Activated CD4-positive, alpha-beta T cell treated with anti-CD3 and anti-CD28 coated beads, Interleukin-2, amount 10 ng/mL, durations not matched to agents 24 days and 14 days (primary cell): ENCODE results near the gene RCSD1. TPM values are rescaled to one million over a fixed set of nuclear protein-coding genes. Genes with fewer than 3 reads are reported as not detected.
"Not testable (repeated sequence)": the region's sequence is repeated elsewhere in the genome, so short reads cannot be mapped to it uniquely, and the experiment has no call there.

Experiments
- DNase-seq: peaks from one replicate; pipeline ENCODE4 v3.0.0; 2022
- H3K27ac Mint-ChIP-seq: one replicate; pipeline ENCODE4 v1.8.0; 2022; ENCODE audit warnings: mild to moderate bottlenecking, mixed read lengths
- H3K27me3 Mint-ChIP-seq: one replicate; pipeline ENCODE4 v1.8.0; 2022; ENCODE audit warnings: mixed read lengths
- H3K36me3 Mint-ChIP-seq: one replicate; pipeline ENCODE4 v1.8.0; 2022; ENCODE audit warnings: low read depth, mild to moderate bottlenecking, mixed read lengths
- H3K4me1 Mint-ChIP-seq: one replicate; pipeline ENCODE4 v1.8.0; 2021; ENCODE audit warnings: mixed read lengths
- H3K4me3 Mint-ChIP-seq: one replicate; pipeline ENCODE4 v1.8.0; 2022; ENCODE audit warnings: mild to moderate bottlenecking, moderate library complexity, mixed read lengths
- H3K9me3 Mint-ChIP-seq: one replicate; pipeline ENCODE4 v1.8.0; 2021; ENCODE audit warnings: mixed read lengths
- intact Hi-C: fragments of 100-400 bp; cut with micrococcal nuclease; formaldehyde crosslinking; loops from one replicate; pipeline ENCODE4 v1.15.1; 2023
- total RNA-seq: library from RNA; stranded (reverse); gene quantifications from 2 replicates; pipeline ENCODE4 v1.2.3, GENCODE V29; 2022

The RCSD1 gene
- total RNA-seq, 1 donor from 2014 or later, result 81.0 TPM

DNA sequence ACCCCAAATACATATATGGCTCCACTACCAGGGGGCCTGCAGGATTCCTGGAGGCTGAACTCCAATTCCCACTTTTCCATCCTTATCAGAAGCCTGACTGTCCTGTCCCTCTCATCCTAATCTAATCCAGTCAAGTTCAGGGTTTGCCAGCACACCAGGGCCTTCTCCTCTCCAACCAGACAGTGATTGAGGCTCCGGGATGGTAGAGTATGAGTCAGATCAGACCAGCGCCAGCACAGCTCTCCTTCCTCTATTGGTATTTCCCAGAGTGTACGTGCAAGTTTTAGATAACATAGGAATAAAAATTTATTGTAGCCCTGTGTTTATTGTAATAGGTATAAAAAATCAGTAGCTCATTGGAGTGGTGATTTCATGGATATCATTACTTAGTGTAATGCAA lies 24.5 kb upstream of the RCSD1 start:
- Mint-ChIP-seq H3K36me3 (peaks cover 26% of the 10 kb centered on the region), H3K4me1 (peaks cover 28% of the 10 kb centered on the region), H3K9me3 (peaks cover 21% of the 10 kb centered on the region), H3K4me3 (no peak overlapping the region), H3K27ac (no peak overlapping the region), H3K27me3 (no peaks in the 10 kb centered on the region)
- no peak for DNase-seq
- intact Hi-C loops, result no loop called here

- Mint-ChIP-seq H3K36me3 (peaks cover 31% of the 10 kb centered on the region), H3K27ac (no peak overlapping the region), H3K4me1 (peaks cover 21% of the 10 kb centered on the region), H3K4me3 (no peak overlapping the region), H3K9me3 (peaks cover 28% of the 10 kb centered on the region), H3K27me3 (no peaks in the 10 kb centered on the region)
- peak; percentile 46 for DNase-seq
- intact Hi-C loops, result no loop called here
Observed at GRCh38 chr1:167611983-167612382, 18.0 kb upstream of the RCSD1 start.

- DNase-seq, result peak; percentile 51
- intact Hi-C loops, result no loop called here
- Mint-ChIP-seq H3K4me3 (no peak overlapping the region), H3K27me3 (no peaks in the 10 kb centered on the region), H3K27ac (no peak overlapping the region), H3K36me3 (peaks cover 27% of the 10 kb centered on the region), H3K9me3 (peaks cover 23% of the 10 kb centered on the region), H3K4me1 (peaks cover 29% of the 10 kb centered on the region)
Observed at GRCh38 chr1:167612587-167613385, 17.2 kb upstream of the RCSD1 start.

- Mint-ChIP-seq H3K4me1 (peaks cover 41% of the 10 kb centered on the region), H3K36me3 (peaks cover 19% of the 10 kb centered on the region), H3K9me3 (peaks cover 16% of the 10 kb centered on the region)
- DNase-seq, intact Hi-C loops, H3K27ac Mint-ChIP-seq, H3K27me3 Mint-ChIP-seq, H3K4me3 Mint-ChIP-seq: not testable (repeated sequence)
Observed at GRCh38 chr1:167613984-167614383, 16.0 kb upstream of the RCSD1 start.

DNA sequence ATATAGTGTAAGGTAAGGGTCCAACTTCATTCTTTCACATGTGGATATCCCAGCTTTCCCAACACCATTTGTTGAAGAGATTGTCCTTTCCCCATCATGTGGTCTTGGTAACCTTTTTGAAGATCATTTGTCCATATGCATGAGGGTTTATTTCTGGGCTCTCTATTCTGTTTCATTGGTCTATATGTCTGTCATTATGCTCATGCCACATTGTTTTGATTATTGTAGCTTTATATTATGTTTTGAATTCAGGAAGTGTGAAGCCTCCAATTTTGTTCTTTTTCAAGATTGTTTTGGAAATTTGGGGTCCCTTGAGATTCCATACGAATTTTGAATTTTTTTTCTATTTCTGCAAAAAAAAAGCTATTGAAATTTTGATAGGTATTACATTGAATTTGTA lies 15.2 kb upstream of the RCSD1 start:
- no peak overlapping the region for H3K4me3 Mint-ChIP-seq
- peaks cover 15% of the 10 kb centered on the region for H3K36me3 Mint-ChIP-seq
- H3K27me3 Mint-ChIP-seq, result no peaks in the 10 kb centered on the region
- H3K4me1 Mint-ChIP-seq, result peaks cover 46% of the 10 kb centered on the region
- no peak for DNase-seq
- H3K9me3 Mint-ChIP-seq, result peaks cover 12% of the 10 kb centered on the region
- H3K27ac Mint-ChIP-seq, result no peak overlapping the region
- intact Hi-C loops, result no loop called here

DNA sequence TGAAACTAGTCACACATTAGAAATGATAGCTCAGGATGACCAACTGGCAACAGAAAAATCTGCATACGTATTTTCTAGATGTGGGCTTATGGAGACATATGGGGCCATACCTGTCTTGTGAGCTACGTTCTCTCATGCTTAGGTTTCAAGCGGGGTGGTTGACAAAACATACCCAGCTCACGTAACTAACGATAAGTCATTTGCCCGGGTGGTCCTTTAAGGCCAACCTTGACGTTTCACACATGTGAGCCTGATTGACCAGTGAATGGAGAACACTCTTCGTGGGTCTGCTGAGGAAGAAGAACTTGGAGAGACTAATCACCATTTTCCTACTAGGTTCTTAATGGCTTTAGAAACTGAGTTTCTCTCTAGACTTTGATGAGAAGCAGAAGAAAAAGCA lies 13.5 kb upstream of the RCSD1 start:
- no peak for DNase-seq
- intact Hi-C loops, result no loop called here
- Mint-ChIP-seq H3K27ac (peak overlapping the region; percentile 94), H3K4me3 (peak overlapping the region; percentile 77), H3K4me1 (peaks cover 55% of the 10 kb centered on the region), H3K9me3 (peaks cover 7% of the 10 kb centered on the region), H3K36me3 (peaks cover 12% of the 10 kb centered on the region), H3K27me3 (no peaks in the 10 kb centered on the region)

DNA sequence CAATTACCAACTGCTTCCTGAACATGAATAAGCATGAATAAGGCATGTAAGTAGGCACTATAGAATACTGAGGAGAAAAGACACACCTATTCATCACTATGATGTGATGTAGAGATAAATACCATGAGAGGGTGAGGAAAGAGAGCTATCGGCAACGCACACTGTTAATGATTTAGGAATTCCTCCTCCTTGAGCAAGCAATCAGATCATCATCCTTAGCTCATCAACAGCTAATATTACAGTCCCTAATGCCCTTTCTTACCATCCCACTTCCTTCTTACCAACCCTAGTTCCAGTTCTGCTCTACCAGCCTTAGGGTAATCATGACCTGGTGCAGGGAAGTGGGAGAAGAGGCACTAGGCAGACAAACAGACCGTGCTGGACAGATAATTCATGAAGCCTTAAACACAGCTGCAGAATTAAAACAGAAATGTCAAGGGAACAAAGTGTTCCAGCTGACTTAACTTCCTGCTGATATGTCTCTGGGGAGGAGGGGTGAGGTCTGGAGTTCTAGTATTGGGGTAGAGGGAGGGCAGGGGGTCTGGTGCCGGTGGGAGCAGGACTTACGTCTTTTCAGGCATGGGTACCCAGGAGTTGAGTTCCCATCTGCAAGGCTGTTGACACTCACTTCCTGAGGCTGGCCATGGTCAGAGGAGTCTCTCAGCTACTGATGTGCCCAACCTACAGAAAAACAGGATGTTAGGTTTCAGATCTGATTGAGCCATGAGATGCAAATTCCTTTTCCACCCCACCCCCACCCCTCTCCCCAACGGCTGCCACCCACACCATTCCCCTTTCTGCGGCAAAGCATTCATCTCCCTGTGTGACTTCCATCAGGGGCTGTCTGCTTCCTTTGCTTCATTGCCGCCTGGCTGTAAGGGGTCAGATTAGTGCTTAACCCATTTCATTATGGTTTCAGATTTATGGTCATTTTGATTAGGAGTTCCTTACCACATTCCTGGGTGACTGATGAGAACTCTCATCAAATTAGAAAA lies 12.6 kb upstream of the RCSD1 start:
- H3K9me3 Mint-ChIP-seq, result peaks cover 3% of the 10 kb centered on the region
- peaks cover 57% of the 10 kb centered on the region for H3K4me1 Mint-ChIP-seq
- H3K27ac Mint-ChIP-seq, result peak overlapping the region; percentile 94
- peaks cover 12% of the 10 kb centered on the region for H3K36me3 Mint-ChIP-seq
- no peaks in the 10 kb centered on the region for H3K27me3 Mint-ChIP-seq
- intact Hi-C loops, result loop anchor here (1.0 kb wide), 2 partner anchors 11 to 17 kb away; no protein-coding TSS in a partner anchor
- DNase-seq, result peak; percentile 78
- peak overlapping the region; percentile 77 for H3K4me3 Mint-ChIP-seq

DNA sequence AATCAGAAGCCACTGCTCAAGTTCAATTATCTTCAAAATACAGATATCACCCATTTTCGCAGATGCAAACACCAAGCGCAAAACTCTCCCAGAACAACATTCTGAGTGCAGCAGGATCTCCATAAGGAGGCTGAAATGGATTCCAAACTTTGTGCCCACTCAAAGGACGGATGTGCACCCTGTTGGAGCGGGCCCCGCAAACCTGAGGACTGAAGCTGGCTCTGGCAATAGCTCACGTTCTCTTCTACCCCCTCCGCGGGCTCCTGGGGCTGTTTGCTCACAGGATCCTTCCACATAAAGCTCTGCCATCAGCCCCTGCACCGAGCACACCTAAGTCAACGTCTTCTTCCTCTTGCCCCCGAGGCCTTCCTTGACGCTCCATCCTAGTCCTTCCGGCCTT lies 11.7 kb upstream of the RCSD1 start:
- Mint-ChIP-seq H3K36me3 (peaks cover 11% of the 10 kb centered on the region), H3K9me3 (peaks cover 3% of the 10 kb centered on the region), H3K27ac (peak overlapping the region; percentile 94), H3K4me1 (peaks cover 61% of the 10 kb centered on the region), H3K4me3 (peak overlapping the region; percentile 77), H3K27me3 (no peaks in the 10 kb centered on the region)
- intact Hi-C loops, result no loop called here
- DNase-seq, result no peak

- intact Hi-C loops, result no loop called here
- H3K4me3 Mint-ChIP-seq, result peak overlapping the region; percentile 36
- H3K27me3 Mint-ChIP-seq, result no peaks in the 10 kb centered on the region
- H3K9me3 Mint-ChIP-seq, result peaks cover 3% of the 10 kb centered on the region
- no peak for DNase-seq
- H3K27ac Mint-ChIP-seq, result peak overlapping the region; percentile 94
- H3K36me3 Mint-ChIP-seq, result peaks cover 11% of the 10 kb centered on the region
- H3K4me1 Mint-ChIP-seq, result peaks cover 62% of the 10 kb centered on the region
Observed at GRCh38 chr1:167618789-167619188, 11.2 kb upstream of the RCSD1 start.

- Mint-ChIP-seq H3K36me3 (peaks cover 8% of the 10 kb centered on the region), H3K4me3 (no peak overlapping the region), H3K27me3 (no peaks in the 10 kb centered on the region), H3K27ac (peak overlapping the region; percentile 55), H3K9me3 (no peaks in the 10 kb centered on the region), H3K4me1 (peaks cover 65% of the 10 kb centered on the region)
- intact Hi-C loops, result loop anchor here (10.0 kb wide), 1 partner anchor 145 kb away; no protein-coding TSS in a partner anchor
- no peak for DNase-seq
Observed at GRCh38 chr1:167620002-167620401, 10.0 kb upstream of the RCSD1 start.

DNA sequence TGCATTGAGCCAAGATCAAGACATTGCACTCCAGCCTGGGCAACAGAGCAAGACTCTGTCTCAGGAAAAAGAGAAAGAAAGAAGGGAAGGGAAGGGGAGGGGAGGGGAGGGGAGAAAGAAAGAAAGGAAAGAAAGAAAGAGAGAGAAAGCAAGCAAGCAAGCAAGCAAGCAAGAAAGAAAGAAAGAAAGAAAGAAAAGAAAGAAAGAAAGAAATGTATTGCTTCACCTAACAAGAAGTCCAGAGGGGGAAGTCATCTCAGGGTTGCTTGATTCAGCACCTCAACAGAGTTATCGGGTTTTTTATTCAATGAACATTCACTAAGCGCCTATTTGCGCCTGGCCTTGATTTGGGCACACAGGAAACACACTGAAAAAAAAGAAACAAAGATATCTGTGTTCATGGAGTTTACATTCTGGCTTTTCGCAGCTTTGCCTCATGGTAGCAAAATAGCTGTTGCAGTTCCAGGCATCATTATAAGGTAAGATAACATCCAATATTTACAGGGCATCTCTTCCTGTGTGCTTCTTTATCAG lies 8.2 kb upstream of the RCSD1 start:
- peak overlapping the region; percentile 14 for H3K4me3 Mint-ChIP-seq
- peaks cover 64% of the 10 kb centered on the region for H3K4me1 Mint-ChIP-seq
- H3K9me3 Mint-ChIP-seq, result peaks cover 7% of the 10 kb centered on the region
- H3K27ac Mint-ChIP-seq, result peak overlapping the region; percentile 26
- no peak for DNase-seq
- intact Hi-C loops, result loop anchor here (10.0 kb wide), 1 partner anchor 147 kb away; no protein-coding TSS in a partner anchor
- H3K27me3 Mint-ChIP-seq, result no peaks in the 10 kb centered on the region
- peaks cover 4% of the 10 kb centered on the region for H3K36me3 Mint-ChIP-seq

DNA sequence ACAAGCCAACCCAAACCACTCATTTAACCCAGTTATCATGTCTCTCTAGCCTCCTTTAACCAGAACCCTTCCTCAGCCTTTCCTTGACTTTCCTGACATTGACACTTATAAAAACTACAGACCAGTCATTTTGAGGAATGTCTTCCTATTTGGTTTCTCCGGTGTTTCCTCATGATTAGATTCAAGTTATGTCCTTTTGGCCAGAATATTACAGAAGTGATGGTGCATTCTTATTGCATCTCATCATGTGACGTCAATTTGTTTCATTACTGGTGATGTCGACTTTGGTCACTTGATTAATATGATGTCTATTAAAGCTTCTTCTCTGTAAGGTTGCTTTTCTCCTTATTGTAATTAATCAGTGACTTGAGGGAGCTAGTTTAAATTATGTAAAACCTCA lies 6.1 kb upstream of the RCSD1 start:
- Mint-ChIP-seq H3K27me3 (no peaks in the 10 kb centered on the region), H3K36me3 (peaks cover 4% of the 10 kb centered on the region), H3K9me3 (peaks cover 7% of the 10 kb centered on the region), H3K4me3 (no peak overlapping the region), H3K27ac (peak overlapping the region; percentile 40), H3K4me1 (peaks cover 59% of the 10 kb centered on the region)
- intact Hi-C loops, result loop anchor here (10.0 kb wide), 1 partner anchor 149 kb away; no protein-coding TSS in a partner anchor
- DNase-seq, result no peak

DNA sequence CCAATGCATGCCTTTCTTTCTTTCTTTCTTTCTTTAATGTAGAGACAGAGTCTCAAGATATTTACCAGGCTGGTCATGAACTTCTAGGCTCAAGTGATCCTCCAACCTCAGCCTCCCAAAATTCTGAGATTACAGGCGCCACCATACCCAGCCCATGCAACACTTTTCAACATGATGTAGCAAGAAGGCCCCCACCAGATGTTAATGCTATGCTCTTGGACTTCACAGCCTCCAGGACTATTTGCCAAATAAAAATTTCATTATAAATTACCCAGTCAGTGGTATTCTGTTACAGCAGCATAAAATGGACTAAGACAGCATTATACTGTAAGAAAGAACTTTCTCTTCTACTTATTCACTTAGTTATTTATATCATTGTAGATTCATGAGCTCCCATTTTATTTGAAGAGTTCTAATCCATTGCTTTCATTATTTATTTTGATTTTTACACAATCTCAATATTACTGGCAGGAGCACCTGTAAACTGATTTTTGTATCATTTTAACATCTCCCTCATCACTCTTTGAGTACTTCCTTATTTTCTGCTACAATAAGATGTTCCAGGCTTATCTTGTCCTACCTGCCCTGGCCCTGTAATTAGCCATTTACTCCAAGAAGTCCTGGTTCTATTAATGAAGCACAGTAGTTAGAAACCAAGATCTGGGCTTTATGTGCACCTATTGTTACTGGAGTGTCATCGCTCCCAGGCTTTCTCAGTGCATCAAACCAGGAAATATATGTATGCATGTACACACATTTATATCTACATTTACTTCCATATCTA lies 4.8 kb upstream of the RCSD1 start:
- intact Hi-C loops, result loop anchor here (5.0 to 10.0 kb wide), 3 partner anchors 73 to 612 kb away; partner anchors contain the start of gene CREG1
- DNase-seq, result no peak
- H3K9me3 Mint-ChIP-seq, result peaks cover 7% of the 10 kb centered on the region

More for the DNA sequence above, 4.8 kb upstream of the RCSD1 start:
- Mint-ChIP-seq H3K4me3 (no peak overlapping the region), H3K36me3 (peaks cover 4% of the 10 kb centered on the region), H3K27ac (no peak overlapping the region), H3K4me1 (peaks cover 57% of the 10 kb centered on the region), H3K27me3 (no peaks in the 10 kb centered on the region)
